GM11168 (cell line): ENCODE results near the gene HOXB4.

Source experiments
- in situ Hi-C: fragments of 300-500 bp; cut with MboI; formaldehyde crosslinking; loops from one replicate; pipeline ENCODE4 v1.12.0; 2022; ENCODE audit warnings: low sequenced_read_pairs; ENCODE audit not compliant: unreplicated experiment

The HOXB4 gene

GRCh38 chr17:48575066-48575582 lies 3.0 kb downstream of the HOXB4 start:
- in situ Hi-C loops = no loop called here

- in situ Hi-C loops = no loop called here
Measured at GRCh38 chr17:48574505-48575065, 3.6 kb downstream of the HOXB4 start.

GRCh38 chr17:48571826-48572417 lies 6.2 kb downstream of the HOXB4 start:
- in situ Hi-C loops = no loop called here

- in situ Hi-C loops = no loop called here
Measured at GRCh38 chr17:48571024-48571818, 6.9 kb downstream of the HOXB4 start.

GRCh38 chr17:48570325-48571023 lies 7.7 kb downstream of the HOXB4 start:
- in situ Hi-C loops = no loop called here

GRCh38 chr17:48569674-48570324 lies 8.4 kb downstream of the HOXB4 start:
- in situ Hi-C loops = no loop called here

- in situ Hi-C loops = no loop called here
Measured at GRCh38 chr17:48569240-48569582, 8.9 kb downstream of the HOXB4 start.

GRCh38 chr17:48568499-48569239 lies 9.5 kb downstream of the HOXB4 start:
- in situ Hi-C loops = no loop called here

GRCh38 chr17:48567646-48568354 lies 10.3 kb downstream of the HOXB4 start:
- in situ Hi-C loops = no loop called here

GRCh38 chr17:48567209-48567608 lies 10.9 kb downstream of the HOXB4 start:
- in situ Hi-C loops = no loop called here

- in situ Hi-C loops = no loop called here
Measured at GRCh38 chr17:48566717-48567116, 11.4 kb downstream of the HOXB4 start.

GRCh38 chr17:48565925-48566710 lies 12.0 kb downstream of the HOXB4 start:
- in situ Hi-C loops = no loop called here

- in situ Hi-C loops = no loop called here
Measured at GRCh38 chr17:48565022-48565554, 13.1 kb downstream of the HOXB4 start.

- in situ Hi-C loops = no loop called here
Measured at GRCh38 chr17:48564188-48565021, 13.7 kb downstream of the HOXB4 start.

GRCh38 chr17:48563867-48564187 lies 14.3 kb downstream of the HOXB4 start:
- in situ Hi-C loops = no loop called here

- in situ Hi-C loops = no loop called here
Measured at GRCh38 chr17:48563385-48563838, 14.7 kb downstream of the HOXB4 start.

GRCh38 chr17:48562934-48563333 lies 15.2 kb downstream of the HOXB4 start:
- in situ Hi-C loops = no loop called here
